Spleen (tissue), 11 donors: ENCODE data around the gene IQSEC3. TPM values are rescaled to one million over a fixed set of nuclear protein-coding genes. Genes with fewer than 3 reads are reported as not detected.

Experiments
- DNase-seq: peaks from one replicate; pipeline ENCODE4 v3.0.0-alpha.2; 2020
- H3K27ac ChIP-seq, 8 donors: fragments of 200-600 bp; sonication (generic) in 7 of 8; 1 replicate in 4 of 8; 2 replicates in 4 of 8; pipeline versions ENCODE4 v1.5.0 to v1.8.0; 2016 to 2021; ENCODE audit warnings: inconsistent platforms in 4 of 8, mild to moderate bottlenecking in 4 of 8, moderate library complexity in 1 of 8
- H3K27me3 ChIP-seq, 7 donors: fragments of 200-600 bp; sonication (generic) in 6 of 7; replicated peaks in 1 of 7; 1 replicate in 4 of 7; 2 replicates in 3 of 7; pipeline versions ENCODE4 v1.5.0 to v1.8.0; 2016 to 2021; ENCODE audit warnings: inconsistent platforms in 3 of 7, mild to moderate bottlenecking in 1 of 7
- H3K36me3 ChIP-seq, 6 donors: fragments of 200-600 bp; sonication (generic) in 5 of 6; 1 replicate in 4 of 6; 2 replicates in 2 of 6; pipeline versions ENCODE4 v1.5.0 to v1.8.0; 2016 to 2021; ENCODE audit warnings: inconsistent platforms in 2 of 6
- H3K4me1 ChIP-seq, 6 donors: fragments of 200-600 bp; sonication (generic) in 5 of 6; 1 replicate in 3 of 6; 2 replicates in 3 of 6; pipeline versions ENCODE4 v1.5.0 to v1.8.0; 2016 to 2021; ENCODE audit warnings: inconsistent platforms in 3 of 6
- H3K4me3 ChIP-seq, 8 donors: fragments of 200-600 bp; sonication (generic) in 7 of 8; 1 replicate in 4 of 8; 2 replicates in 4 of 8; pipeline versions ENCODE4 v1.5.0 to v1.8.0; 2016 to 2021; ENCODE audit warnings: inconsistent platforms in 4 of 8, mild to moderate bottlenecking in 4 of 8, moderate library complexity in 2 of 8
- H3K9me3 ChIP-seq, 8 donors: fragments of 200-600 bp; sonication (generic) in 7 of 8; 1 replicate in 4 of 8; 2 replicates in 4 of 8; pipeline versions ENCODE4 v1.5.0 to v1.8.0; 2016 to 2021; ENCODE audit warnings: inconsistent platforms in 4 of 8
- POLR2A ChIP-seq, 3 donors: fragments of 450-650 bp; IDR thresholded peaks; one replicate each; pipeline ENCODE4 v1.5.1; 2017; ENCODE audit warnings: antibody characterized with exemption in 3 of 3, mild to moderate bottlenecking in 1 of 3
- POLR2AphosphoS5 ChIP-seq, 3 donors: sonication (generic); formaldehyde crosslinking; IDR thresholded peaks; one replicate each; pipeline ENCODE4 v1.5.1; 2017; ENCODE audit warnings: antibody characterized with exemption in 3 of 3
- WGBS, 5 donors: extraction: QIAGEN DNeasy Blood & Tissue Kit in 3 of 5; methylation state at CpG; one replicate each; pipeline versions ENCODE4 v1.1.5 to v1.1.7; 2013 to 2018; 5-methylcytosine and 5-hydroxymethylcytosine counted together
- intact Hi-C: fragments of 100-400 bp; cut with DNase I; formaldehyde crosslinking; loops from one replicate; pipeline ENCODE4 v1.15.0; 2023; ENCODE audit warnings: low total_unique reads
- polyA plus RNA-seq, 3 donors: library from polyadenylated mRNA; stranded (reverse); fragments of 200-250 nt; gene quantifications; one replicate each; pipeline ENCODE4 v1.2.1, GENCODE V29; 2013
- total RNA-seq, 7 donors: library from RNA; depleted of rRNA in 3 of 7; stranded (reverse); fragments of >200 nt in 3 of 7; fragmentation: NEBNext Ultra II Directional in 4 of 7; extraction: Animal tissue kit (Norgen Biotek cat#: 25700) in 4 of 7; gene quantifications; one replicate each; pipeline versions ENCODE4 v1.1.0 to v1.2.1, GENCODE V29; 2016 to 2021
- TF ChIP-seq, protein P1 (sequence below), 11 experiments: fragments of 200-600 bp in 7 of 11; fragments of 450-650 bp in 4 of 11; sonication (generic) in 4 of 11; IDR thresholded peaks in 8 of 11; conservative IDR thresholded peaks in 3 of 11; 1 replicate in 7 of 11; 2 replicates in 4 of 11; pipeline versions ENCODE4 v1.4.0 to v1.8.0; 2016 to 2021; ENCODE audit warnings: antibody characterized with exemption in 11 of 11, inconsistent platforms in 4 of 11, mild to moderate bottlenecking in 1 of 11
- donor health status: healthy with polysubstance abuse.
- donor health status: DM: no; HTN: no; CAD: no; lungs with moderate emphysema.
- donor health status: DM: no; HTN: no; CAD: no.
- donor health status: Bipolar disorder and iron deficiency.
- donor health status: healthy.
- donor health status: DM: no; HTN: no; CAD: no.
- donor health status: DM: yes; HTN: yes; CAD: no.

Gene IQSEC3
- total and polyA plus RNA-seq, 10 donors, result 0.20 to 1.6 (median 0.52) TPM; not detected in 1

DNA sequence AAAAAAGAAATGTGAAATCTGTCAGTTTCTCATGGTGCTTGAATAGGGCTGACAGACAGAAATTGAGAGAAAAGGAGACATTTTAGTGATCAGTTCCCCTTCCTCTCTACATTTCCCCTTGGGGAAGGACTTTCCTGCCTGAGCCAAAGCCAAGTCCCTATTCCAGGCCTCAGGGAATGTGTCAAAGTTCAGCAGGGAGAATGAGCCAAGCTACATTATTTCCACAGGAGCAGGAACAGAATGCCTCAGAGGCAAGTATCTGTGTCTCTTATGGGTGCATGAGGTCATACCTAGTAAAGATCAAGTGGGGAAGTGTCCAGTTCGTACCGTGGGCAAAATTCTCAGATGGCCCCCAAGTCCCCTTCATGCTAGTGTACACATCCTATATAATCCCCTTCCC lies 68.6 kb downstream of the IQSEC3 start:
- intact Hi-C loops, result no loop called here
- TF ChIP-seq POLR2A (IDR thresholded peaks at IDR 0.05) (no peak), POLR2AphosphoS5 (IDR thresholded peaks at IDR 0.05) (no peak)
- peaks cover 0 to 31% (median 19%) of the 10 kb centered on the region in 7 donors for H3K27me3 ChIP-seq
- WGBS, 5 donors, result 60 to 88% (median 68%) methylated on average over 2 of the region's 2 CpGs
- H3K4me1 ChIP-seq, result peaks cover 0 to 12% (median 0%) of the 10 kb centered on the region in 6 donors
- H3K27ac ChIP-seq, result no peak overlapping the region
- H3K9me3 ChIP-seq, result no peaks in the 10 kb centered on the region
- no peak for DNase-seq
- H3K36me3 ChIP-seq, result no peaks in the 10 kb centered on the region
- H3K4me3 ChIP-seq, result no peak overlapping the region

DNA sequence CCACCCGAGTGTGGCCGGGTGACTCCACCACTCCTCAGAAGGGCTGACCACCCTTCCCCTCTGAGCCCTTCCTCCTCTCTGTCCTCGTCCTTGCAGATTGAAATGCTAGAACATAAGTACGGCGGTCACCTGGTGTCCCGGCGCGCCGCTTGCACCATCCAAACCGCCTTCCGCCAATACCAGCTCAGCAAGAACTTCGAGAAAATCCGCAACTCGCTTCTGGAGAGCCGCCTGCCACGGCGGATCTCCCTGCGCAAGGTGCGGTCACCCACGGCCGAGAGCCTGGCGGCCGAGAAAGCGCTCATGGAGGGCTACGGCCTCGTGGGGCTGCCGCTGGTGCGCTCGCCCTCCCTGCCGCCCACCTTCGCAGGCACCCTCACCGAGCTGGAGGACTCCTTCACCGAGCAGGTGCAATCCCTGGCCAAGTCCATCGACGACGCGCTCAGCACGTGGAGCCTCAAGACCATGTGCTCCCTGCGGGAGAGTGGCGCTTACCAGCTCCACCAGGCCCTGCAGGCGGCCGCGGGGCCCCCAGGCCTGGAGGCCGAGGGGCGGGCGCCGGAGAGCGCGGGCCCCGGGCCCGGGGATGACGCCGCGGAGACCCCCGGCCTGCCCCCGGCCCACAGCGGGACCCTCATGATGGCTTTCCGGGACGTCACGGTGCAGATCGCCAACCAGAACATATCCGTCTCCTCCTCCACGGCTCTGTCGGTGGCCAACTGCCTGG lies 71.8 kb downstream of the IQSEC3 start:
- Histone ChIP-seq H3K27me3 (peaks cover 0 to 53% (median 22%) of the 10 kb centered on the region in 7 donors), H3K27ac (no peak overlapping the region), H3K9me3 (no peaks in the 10 kb centered on the region), H3K36me3 (no peaks in the 10 kb centered on the region), H3K4me1 (peaks cover 0 to 12% (median 0%) of the 10 kb centered on the region in 6 donors), H3K4me3 (peak overlapping the region in 5 of 8 donors; percentile 2 to 42 (median 27))
- 73 to 94% (median 80%) methylated on average over 34 to 64 of the region's 64 CpGs for WGBS, 5 donors
- TF ChIP-seq, protein P1, sequence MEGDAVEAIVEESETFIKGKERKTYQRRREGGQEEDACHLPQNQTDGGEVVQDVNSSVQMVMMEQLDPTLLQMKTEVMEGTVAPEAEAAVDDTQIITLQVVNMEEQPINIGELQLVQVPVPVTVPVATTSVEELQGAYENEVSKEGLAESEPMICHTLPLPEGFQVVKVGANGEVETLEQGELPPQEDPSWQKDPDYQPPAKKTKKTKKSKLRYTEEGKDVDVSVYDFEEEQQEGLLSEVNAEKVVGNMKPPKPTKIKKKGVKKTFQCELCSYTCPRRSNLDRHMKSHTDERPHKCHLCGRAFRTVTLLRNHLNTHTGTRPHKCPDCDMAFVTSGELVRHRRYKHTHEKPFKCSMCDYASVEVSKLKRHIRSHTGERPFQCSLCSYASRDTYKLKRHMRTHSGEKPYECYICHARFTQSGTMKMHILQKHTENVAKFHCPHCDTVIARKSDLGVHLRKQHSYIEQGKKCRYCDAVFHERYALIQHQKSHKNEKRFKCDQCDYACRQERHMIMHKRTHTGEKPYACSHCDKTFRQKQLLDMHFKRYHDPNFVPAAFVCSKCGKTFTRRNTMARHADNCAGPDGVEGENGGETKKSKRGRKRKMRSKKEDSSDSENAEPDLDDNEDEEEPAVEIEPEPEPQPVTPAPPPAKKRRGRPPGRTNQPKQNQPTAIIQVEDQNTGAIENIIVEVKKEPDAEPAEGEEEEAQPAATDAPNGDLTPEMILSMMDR (IDR thresholded peaks at IDR 0.05 in 8 of 11, conservative IDR thresholded peaks at IDR 0.05 in 3 of 11), result no peak
- no peak for TF ChIP-seq POLR2A (IDR thresholded peaks at IDR 0.05)
- TF ChIP-seq POLR2AphosphoS5 (IDR thresholded peaks at IDR 0.05), result no peak
- no peak for DNase-seq
- intact Hi-C loops, result no loop called here

DNA sequence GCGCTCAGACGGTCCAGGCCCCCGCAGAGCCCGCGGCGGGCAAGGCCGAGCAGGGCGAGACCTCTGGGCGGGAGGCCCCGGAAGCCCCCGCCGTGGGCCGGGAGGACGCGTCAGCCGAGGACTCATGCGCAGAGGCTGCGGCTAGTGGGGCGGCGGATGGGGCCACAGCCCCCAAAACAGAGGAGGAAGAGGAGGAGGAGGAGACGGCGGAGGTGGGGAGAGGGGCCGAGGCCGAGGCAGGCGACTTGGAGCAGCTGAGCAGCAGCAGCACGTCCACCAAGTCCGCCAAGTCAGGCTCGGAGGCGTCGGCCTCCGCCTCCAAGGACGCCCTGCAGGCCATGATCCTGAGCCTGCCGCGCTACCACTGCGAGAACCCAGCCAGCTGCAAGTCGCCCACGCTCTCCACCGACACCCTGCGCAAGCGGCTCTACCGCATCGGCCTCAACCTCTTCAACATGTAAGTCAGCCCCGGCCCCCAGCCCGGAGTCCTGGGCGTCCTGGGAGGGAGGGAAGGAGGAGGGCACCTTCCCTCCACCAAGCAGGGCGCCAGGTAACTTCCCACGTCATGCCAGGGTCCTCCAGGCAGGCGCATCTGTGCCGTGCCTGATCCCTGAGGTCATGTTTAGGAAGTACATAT lies 72.4 kb downstream of the IQSEC3 start:
- intact Hi-C loops, result no loop called here
- TF ChIP-seq POLR2A (IDR thresholded peaks at IDR 0.05), result no peak
- TF ChIP-seq, protein P1 (IDR thresholded peaks at IDR 0.05 in 8 of 11, conservative IDR thresholded peaks at IDR 0.05 in 3 of 11), result no peak
- no peak for TF ChIP-seq POLR2AphosphoS5 (IDR thresholded peaks at IDR 0.05)
- peaks cover 0 to 53% (median 22%) of the 10 kb centered on the region in 7 donors for H3K27me3 ChIP-seq
- peaks cover 0 to 12% (median 0%) of the 10 kb centered on the region in 6 donors for H3K4me1 ChIP-seq
- 15 to 43% (median 29%) methylated on average over 34 to 49 of the region's 49 CpGs for WGBS, 5 donors
- no peaks in the 10 kb centered on the region for H3K36me3 ChIP-seq
- DNase-seq, result no peak
- no peak overlapping the region for H3K27ac ChIP-seq
- H3K9me3 ChIP-seq, result no peaks in the 10 kb centered on the region
- peak overlapping the region in 6 of 8 donors; percentile 2 to 42 (median 19) for H3K4me3 ChIP-seq

DNA sequence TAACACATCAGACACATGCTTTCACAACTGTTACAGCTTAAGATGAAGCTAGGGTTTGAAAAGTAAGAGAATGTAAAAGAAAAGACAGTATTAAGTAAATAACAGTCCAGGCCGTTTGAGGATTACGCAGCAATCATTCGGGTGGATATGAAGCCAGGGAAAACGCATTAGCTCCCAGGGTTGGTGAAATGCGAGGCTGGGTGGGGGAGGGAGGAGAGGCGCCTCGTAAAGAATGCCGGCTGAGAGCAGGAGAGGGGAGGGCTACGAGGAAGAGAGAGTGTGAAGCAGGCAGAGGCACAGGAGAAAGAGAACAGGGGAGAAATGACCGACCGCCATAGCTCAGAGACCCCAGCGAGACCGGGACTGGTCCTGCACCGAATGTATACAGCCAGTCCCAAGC lies 73.0 kb downstream of the IQSEC3 start:
- no peaks in the 10 kb centered on the region for H3K9me3 ChIP-seq
- peaks cover 0 to 53% (median 22%) of the 10 kb centered on the region in 7 donors for H3K27me3 ChIP-seq
- H3K27ac ChIP-seq, result no peak overlapping the region
- H3K4me3 ChIP-seq, result peak overlapping the region in 4 of 8 donors; percentile 2 to 42 (median 18)
- TF ChIP-seq POLR2AphosphoS5 (IDR thresholded peaks at IDR 0.05), result no peak
- TF ChIP-seq POLR2A (IDR thresholded peaks at IDR 0.05), result no peak
- TF ChIP-seq, protein P1 (IDR thresholded peaks at IDR 0.05 in 8 of 11, conservative IDR thresholded peaks at IDR 0.05 in 3 of 11), result no peak
- peaks cover 0 to 12% (median 0%) of the 10 kb centered on the region in 6 donors for H3K4me1 ChIP-seq
- DNase-seq, result no peak
- intact Hi-C loops, result no loop called here
- H3K36me3 ChIP-seq, result no peaks in the 10 kb centered on the region
- 27 to 51% (median 42%) methylated on average over 14 of the region's 14 CpGs for WGBS, 5 donors
